SKM-1 treated with dmso at 0.1 percent for 144 hours (cell line): Measurements from ENCODE around the gene TTC4.
A peak's percentile ranks its signal among the peaks of the same experiment; 100 is the strongest.
"Not testable (repeated sequence)": the region's sequence is repeated elsewhere in the genome, so short reads cannot be mapped to it uniquely, and the experiment has no call there.

Source experiments
- DNase-seq: peaks from one replicate; lab custom pipeline; 2025; ENCODE audit not compliant: unreplicated experiment; lab: John Stamatoyannopoulos, UW

TTC4 gene

GRCh38 chr1:54748094-54748835, 32.6 kb downstream of the TTC4 start:
- no peak for DNase-seq

GRCh38 chr1:54750596-54750995, 34.9 kb downstream of the TTC4 start:
- DNase-seq, result no peak

DNA sequence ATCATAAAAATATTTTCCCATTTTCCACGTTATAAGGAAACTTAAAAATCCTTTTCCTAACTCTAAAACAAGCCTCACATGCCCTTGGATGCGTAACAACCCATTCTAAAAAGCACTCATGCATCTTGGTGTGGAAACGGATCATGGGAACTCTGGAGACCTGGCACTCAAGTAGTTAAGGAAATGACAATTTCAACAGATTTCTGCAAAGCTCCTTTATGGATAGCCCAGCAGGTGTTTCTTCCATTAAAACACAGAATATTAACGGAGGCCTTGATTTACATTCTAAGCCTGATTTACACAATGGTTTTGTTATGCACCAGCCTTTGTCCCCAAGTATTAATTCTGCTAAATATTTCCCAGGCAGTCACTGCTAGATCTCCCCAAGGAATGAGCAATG, 35.8 kb downstream of the TTC4 start:
- DNase-seq, result no peak

DNA sequence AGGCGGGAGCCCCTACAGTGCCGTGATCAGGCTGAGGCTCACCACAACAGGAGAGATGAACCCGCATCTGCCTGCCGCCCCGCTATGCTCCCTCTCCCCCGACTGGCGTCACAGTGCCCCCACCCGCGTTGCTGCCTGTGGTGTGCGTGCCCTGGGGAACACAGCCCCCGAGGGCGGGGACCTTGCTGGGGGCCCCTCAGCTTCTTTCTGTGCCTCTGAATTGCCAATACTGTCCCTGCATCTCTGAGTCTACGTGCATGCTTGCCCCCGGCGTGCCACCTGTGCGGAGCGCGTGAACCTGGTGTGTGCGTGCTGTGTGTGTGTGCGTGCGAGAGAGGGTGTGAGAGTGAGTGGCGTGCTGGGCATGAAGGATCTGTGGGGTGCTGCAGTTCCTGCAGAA, 38.4 kb downstream of the TTC4 start:
- no peak for DNase-seq

DNA sequence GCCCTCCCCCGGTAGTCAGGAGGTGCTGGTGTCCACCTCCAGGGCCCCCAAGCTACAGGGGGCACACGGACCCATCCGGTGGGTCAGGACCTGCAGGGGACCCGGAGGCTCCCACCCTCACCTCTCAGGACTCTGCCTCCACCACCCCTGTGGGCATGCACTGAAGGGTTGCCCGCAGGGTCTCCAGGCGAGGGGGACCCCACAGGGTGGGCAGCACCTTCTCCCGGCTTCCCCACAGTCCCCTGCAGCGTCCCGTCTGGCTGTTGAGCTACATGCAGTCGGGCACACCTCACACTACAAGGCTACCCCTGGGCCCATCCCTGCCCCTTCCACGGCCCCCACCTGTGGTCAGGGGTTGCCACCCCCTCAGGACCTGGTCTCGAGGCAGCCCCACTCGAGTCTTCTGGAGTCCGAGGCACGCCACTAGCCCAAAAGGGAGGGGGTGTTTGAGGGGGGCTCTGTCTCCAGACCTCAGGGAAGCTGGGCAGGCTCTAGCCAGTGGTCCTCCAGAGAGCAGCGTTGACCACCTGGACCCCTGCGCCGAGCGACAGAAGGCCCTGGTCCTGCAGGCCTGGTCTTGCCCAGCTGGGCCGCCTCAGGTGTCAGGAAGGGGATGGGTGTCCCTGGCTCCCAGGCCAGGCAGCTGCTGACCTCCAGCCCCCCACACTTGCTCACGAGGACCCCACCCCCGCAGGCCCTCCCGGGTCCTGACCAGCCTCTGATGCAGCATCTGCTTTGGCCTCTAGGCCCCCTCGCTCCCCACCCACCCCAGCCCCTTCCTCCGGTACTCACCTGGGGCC, 39.0 kb downstream of the TTC4 start:
- no peak for DNase-seq

GRCh38 chr1:54757833-54758232, 42.2 kb downstream of the TTC4 start:
- DNase-seq, result no peak

DNA sequence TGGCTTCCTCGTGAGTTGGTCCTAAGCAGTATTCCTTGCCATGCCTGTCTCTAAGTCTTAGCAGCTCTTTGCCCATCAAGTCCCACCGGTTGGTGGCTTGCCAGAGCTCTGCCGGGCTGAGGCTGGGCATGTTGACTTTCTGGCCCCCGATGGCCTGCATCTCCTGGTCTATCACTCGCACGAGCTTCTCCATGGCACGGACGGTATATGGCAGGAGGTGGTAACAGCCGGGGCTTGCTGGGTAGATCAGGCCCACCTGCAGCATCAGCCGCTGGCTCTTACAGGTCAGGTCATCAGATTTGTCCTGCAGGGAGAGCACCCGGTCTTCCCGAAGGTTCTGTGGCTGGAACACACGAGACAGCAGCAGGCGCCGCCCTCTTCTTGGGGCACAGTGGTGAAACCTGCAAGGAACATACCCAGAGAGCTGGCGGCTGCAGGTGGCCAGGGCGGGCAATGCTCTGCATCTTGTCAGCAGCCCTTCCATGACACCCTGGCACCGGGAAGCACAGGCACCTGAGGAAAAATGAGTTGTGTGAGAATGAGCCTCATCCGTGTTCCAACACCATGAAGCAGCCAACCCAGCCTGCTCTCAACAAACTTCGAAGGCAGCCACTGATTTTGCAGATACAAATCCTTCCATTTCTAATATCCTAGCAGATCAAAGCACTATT, 43.2 kb downstream of the TTC4 start:
- DNase-seq, result no peak

DNA sequence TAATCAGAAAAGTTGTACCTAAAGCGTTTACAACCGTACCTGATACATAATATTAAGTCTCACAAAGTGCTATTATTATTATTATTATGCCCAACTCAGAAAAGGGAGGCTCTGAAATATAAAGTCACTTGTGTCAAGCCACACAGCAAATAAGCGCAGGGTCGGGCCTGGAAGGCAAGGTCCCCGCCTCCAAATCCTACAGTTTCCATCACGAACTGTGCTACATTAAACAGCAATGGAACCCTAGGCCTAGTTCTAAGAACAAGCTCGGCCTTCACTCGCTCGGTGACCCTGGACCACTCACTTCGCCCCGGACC, 48.1 kb downstream of the TTC4 start:
- no peak for DNase-seq

- peak; percentile 98 for DNase-seq
These were observed 48.7 kb downstream of the TTC4 start, which contains the start of gene PARS2 for GRCh38 chr1:54764133-54764921. TSS of gene PARS2 (minus strand) at chr1:54764523. CDS start at chr1:54759161, 5,362 bp downstream.

GRCh38 chr1:54764922-54765561, 49.4 kb downstream of the TTC4 start:
- DNase-seq, result no peak

DNA sequence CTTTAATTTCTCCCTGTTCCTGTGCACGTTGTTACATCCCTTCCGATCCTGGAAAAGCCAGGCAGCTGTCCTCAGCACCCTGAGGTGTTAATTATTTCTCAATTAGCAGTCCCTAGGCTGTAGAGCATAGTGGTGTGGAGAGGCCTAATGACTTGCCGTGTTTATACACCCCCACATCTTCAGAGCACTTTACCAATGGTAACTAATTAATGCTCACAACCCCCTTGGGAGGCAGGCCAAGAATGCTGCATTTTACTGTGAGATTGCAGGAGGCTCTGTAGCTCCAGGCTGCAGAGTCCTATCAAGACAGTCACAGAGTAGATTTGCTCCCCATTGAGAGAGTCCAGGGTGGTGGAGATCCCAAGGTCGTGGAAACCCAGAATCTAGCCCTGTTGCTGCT, 51.1 kb downstream of the TTC4 start:
- no peak for DNase-seq

GRCh38 chr1:54767526-54767925, 51.9 kb downstream of the TTC4 start:
- no peak for DNase-seq

DNA sequence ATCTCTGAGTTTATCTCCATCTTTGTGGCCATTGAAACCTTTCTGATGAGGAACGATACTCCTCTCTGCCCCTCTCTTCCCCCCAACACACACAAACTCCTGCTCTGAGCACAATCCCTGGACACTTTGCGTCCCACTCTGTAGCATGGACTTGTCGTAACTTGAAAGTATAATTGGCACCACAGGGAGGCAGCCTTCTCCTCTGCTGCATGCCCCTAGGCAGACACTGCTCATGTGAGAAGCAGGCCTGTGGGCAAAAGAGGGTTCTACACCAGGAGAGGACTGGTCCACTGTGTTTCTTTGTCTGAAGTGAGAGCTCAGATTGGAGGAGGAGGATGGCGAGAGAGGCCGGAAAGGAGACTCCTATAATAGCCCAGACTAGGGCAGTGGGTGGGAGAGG, 52.4 kb downstream of the TTC4 start:
- DNase-seq, result no peak

DNA sequence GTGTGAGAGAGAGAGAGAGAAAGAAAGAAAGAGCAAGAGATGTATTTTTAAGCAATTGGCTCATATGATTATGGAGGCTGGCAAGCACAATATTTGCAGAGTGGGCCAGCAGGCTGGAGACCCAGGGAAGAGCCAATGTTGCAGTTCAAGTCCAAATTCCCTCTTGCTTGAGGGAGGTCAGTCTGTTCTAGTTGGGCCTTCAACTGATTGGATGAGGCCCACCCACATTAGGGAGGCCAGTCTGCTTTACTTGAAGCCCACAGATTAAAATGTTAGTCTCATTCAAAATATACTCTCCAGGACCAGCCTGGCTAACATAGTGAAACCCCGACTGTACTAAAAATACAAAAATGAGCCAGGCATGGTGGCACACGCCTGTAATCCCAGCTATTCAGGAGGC, 57.3 kb downstream of the TTC4 start:
- DNase-seq, result no peak

- DNase-seq, result no peak
These were observed 59.3 kb downstream of the TTC4 start for GRCh38 chr1:54774820-54775498.

- DNase-seq, result not testable (repeated sequence)
These were observed 60.4 kb downstream of the TTC4 start for GRCh38 chr1:54775828-54776721.

DNA sequence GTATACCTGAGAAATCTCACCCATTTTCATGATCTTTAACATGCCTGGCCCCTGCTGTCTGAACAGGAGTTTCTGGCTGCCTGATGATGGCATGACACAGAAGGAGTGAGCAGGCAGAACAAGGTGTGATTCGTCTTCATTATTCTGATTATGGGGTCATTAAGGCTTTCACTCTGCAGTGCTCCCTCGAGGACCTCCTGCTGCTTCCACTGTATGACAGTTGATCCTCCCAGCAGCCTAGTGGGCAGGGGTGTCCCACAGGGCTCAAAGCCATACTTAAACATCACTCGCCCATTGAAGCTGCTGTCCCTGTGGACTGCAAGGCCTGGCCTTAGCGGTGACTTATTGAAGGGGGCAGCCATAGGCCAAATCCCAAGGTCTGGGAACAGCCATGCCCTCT, 61.4 kb downstream of the TTC4 start:
- DNase-seq, result no peak

DNA sequence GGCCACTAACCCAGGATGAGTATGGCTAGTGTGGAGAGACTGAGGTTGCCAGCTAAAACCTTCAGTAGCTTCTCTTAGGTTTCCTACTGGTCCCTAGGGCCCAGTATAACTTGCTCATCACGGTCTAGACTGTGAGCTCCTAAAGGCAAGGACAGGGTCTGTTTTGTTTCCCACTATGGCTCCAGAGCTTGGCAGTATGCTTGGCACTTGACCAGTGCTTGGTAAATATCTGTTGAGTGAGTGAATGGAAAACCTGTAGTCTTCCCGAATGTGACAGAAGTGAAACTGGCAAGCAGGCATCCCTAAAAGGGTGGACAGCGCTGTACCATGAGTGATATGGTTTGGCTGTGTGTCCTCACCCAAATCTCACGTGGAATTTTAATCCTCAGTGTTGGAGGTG, 61.8 kb downstream of the TTC4 start:
- DNase-seq, result no peak

DNA sequence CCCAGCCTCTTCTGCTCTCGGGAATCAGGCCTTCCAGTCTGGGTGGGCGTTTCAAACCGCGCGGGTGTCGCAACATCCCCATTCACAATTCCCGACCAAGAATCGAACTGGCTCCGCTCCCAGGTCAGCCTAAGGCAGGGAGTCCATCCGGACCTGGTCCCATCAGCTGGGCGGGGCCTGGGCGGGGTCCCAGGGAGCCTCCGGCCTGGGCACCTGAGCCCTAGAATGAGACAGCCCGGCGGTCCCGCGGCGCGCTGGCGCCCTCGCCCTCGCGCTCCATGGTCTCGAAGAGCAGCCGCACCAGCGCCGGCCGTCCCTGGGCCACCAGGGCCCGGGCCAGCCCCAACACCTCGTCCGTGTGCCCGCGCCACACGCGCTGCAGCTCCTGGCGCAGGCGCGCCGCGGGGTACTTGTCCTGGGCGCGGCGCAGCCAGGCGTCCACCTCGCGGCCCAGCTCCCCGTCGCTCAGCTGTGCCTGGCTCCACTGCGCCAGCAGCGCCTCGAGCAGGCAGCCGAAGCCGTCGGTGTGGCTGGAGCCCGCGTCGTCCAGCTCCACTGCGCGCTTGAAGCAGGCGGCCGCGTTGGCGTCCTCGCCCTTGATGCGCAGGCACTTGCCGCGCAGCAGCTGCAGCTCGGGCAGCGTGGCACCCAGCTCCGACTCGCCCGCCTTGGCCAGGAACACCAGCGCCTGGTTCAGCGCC, 65.5 kb downstream of the TTC4 start:
- DNase-seq, result no peak
